TTC549 (cell line): ENCODE data around the gene SLC35B2.

Experiments
- FAIRE-seq: peaks from 2 replicates; lab custom pipeline; 2012; peaks lifted over from hg19 to GRCh38; lab: Jason Lieb, UNC

The SLC35B2 gene

GRCh38 chr6:44221291-44221960 is 35.9 kb downstream of the SLC35B2 start:
- no peak for FAIRE-seq

- FAIRE-seq, result no peak
These were observed 36.4 kb downstream of the SLC35B2 start for GRCh38 chr6:44220913-44221290.

DNA sequence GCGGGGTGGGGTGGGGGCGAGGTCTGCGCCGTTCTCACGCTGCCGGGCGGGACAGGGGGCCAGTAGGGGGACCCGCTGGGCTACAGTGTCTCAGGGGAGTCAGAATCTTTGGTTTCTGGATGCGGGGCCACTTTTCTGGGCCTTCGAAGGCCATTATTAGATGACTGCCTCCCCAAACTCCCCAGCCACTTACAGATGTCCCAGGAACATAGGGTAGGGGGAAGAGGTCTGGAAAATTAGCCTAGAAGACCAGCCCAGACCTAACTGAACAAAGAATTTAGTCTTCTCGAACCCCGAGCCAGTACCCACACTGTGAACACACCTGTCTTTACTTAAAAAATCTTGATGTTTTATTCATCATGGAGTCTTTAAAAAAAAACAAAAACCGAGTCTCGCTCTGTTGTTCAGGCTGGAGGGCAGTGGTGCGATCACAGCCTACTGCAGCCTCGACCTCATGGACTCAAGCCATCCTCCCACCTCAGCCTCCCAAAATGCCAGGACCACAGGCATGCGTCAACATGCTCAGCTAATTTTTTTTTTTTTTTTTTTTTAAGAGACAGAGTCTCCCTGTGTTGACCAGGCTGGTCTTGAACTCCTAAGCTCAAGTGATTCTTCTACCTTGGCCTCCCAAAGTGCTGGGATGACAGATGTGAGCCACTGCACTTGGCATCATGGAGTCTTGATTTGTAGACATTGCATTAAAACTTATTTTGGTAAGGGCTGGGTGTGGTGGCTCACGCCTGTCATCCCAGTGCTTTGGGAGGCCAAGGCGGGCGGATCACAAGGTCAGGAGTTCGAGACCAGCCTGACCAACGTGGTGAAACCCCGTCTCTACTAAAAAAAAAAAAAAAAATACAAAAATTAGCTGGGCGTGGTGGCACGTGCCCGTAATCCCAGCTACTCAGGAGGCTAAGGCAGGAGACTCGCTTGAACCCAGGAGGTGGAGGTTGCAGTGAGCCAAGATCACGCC is 37.2 kb downstream of the SLC35B2 start:
- no peak for FAIRE-seq

GRCh38 chr6:44219053-44219814 is 38.1 kb downstream of the SLC35B2 start:
- FAIRE-seq, result no peak

- no peak for FAIRE-seq
These were observed 39.8 kb downstream of the SLC35B2 start for GRCh38 chr6:44217332-44218143.

- no peak for FAIRE-seq
These were observed 40.5 kb downstream of the SLC35B2 start, which contains the start of gene MYMX for GRCh38 chr6:44216677-44217331. TSS of gene MYMX (plus strand) at chr6:44216926. CDS start at chr6:44217472, 546 bp downstream.

GRCh38 chr6:44214307-44214706 is 43.0 kb downstream of the SLC35B2 start:
- FAIRE-seq, result no peak

DNA sequence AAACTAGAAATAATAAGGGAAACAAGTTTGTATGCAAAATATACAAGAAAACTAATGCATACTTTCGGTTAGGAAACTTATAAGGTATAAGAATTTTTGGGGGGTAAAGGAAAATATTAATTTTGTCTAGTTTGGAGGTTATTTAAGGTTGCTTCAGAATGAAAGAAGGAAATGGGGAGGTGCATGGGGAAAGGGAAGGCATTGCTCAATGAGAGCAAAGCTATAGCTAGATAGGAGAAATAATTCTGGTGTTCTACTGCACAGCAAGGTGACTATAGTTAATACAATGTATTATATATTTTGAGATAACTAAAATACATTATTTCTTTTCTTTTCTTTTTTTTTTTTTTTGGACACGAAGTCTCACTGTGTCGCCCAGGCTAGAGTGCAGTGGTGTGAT is 46.0 kb downstream of the SLC35B2 start:
- no peak for FAIRE-seq

DNA sequence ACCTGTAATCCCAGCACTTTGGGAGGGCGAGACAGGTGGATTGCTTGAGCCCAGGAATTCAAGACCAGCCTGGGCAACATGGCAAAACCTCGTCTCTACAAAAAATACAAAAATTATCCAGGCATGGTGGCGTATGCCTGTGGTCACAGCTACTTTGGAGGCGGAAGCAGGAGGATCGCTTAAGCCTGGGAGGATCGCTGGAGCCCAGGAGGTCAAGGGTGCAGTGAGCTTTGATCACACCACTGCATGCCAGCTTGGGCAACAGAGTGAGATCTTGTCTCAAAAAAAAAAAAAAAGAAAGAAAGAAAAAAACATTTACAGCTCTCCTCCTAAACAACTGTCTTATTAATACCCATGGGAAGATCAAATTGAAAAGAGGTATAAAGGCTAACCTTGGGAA is 49.4 kb downstream of the SLC35B2 start:
- FAIRE-seq, result no peak
